Suppressor macrophage treated with lipopolysaccharide for 4 hours (primary cell): ENCODE measurements around the gene ENTPD2.
"Not testable (repeated sequence)": the region's sequence is repeated elsewhere in the genome, so short reads cannot be mapped to it uniquely, and the experiment has no call there.

Experiments used
- DNase-seq: peaks from one replicate; pipeline ENCODE4 v3.0.0-alpha.2; 2020

The ENTPD2 gene

DNA sequence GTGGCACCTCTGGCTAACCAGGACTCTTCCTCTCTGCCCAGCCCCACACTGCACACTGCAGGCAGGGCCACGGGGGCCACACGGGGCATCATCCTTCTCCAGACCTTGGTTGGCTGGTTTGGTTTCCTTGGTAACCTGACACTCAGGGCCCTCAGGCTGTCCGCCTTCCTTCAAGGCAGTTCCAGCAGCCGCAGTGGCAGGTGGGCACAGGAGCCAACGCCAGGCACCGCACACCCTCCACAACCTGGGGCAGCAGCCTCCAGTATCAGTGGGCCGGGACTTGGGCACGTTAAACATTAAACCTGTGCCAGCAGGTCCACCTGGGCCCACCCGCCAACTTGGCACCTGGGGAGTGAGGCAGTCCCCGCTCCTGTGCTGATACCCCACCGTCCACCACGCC lies 9.8 kb downstream of the ENTPD2 start:
- no peak for DNase-seq

DNA sequence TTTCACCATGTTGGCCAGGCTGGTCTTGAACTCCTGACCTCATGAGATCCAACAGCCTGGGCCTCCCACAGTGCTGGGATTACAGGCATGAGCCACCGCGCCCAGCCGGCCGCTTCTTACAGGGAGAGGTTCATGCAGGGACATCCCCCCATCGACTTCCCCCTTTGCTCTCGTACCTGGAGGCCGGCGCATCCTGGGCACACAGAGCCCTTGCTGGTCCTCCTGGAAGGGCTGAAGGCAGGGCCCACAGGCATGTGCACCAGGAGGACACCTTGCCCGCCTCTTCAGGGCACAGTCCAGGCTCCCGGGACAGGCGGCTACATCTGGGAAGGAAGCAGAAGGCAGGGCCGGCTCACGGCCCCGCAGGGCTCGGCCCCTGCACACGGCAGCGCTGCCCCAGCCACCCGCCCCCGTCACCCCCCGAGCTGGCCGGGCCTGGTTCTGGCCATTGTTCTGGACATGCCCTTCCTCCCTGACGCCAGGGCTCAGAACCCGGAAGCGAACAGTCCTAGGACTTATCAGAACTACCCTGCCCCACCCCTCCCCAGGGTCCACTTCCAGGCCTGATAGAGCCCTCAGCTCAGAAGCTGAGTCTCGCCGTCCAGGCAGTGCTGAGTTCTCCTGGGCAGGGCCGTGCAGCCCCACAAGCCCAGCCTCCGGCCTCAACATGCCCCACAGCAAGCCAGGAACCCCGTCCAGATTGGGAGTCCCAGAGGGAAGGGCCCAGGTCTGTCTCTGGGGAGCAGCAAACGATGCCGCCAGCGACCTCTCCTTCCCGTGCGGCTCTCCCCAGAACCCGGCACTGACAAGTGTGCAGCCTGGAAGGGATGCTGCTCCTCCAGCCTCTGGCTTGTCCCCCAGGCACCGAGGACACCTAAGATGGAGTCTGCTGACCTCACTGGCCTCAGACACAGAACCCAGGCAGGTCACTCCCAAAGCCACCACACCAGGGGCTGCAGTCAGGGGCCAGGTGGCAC lies 10.8 kb downstream of the ENTPD2 start:
- no peak for DNase-seq

DNA sequence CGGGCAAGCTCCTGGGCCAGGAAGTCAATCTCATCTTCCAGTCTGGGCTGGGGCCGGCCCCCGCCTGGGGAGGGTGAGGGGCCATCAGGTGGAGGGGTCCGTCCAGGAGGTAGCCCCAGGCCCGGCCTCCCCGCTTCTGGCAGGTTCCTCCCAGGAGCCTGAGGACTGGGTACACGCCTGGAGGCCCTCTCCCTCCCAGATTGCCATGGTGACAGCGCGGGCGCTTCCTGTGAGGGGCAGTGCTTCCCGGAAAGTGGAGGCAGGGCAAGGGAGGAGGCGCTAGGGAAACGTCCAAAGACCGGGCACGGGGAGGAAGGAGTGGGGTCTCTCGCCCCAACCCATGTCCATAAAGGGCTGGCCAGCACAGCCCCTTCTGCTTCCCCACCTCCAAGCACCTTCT lies 12.7 kb downstream of the ENTPD2 start:
- DNase-seq = no peak

DNA sequence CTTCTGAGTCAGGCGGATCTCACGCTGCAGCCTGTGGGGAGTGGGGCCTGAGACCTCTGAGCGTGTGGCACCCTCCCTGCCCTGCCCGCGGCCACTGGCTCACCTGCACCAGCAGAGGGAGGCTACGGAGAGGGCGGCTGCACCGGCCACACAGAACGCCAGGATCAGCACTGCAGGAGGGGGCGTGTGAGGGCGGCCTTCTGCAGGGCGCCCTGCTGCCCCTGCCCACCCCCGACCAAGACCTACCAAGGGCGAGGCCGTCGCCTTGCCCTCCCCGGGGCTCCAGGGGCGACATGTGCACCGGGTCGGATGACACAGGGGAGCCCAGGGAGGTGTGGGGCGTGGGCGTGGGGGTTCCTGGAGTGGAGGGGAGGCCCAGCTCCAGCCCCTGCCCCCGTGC lies 13.3 kb downstream of the ENTPD2 start:
- DNase-seq = no peak

DNA sequence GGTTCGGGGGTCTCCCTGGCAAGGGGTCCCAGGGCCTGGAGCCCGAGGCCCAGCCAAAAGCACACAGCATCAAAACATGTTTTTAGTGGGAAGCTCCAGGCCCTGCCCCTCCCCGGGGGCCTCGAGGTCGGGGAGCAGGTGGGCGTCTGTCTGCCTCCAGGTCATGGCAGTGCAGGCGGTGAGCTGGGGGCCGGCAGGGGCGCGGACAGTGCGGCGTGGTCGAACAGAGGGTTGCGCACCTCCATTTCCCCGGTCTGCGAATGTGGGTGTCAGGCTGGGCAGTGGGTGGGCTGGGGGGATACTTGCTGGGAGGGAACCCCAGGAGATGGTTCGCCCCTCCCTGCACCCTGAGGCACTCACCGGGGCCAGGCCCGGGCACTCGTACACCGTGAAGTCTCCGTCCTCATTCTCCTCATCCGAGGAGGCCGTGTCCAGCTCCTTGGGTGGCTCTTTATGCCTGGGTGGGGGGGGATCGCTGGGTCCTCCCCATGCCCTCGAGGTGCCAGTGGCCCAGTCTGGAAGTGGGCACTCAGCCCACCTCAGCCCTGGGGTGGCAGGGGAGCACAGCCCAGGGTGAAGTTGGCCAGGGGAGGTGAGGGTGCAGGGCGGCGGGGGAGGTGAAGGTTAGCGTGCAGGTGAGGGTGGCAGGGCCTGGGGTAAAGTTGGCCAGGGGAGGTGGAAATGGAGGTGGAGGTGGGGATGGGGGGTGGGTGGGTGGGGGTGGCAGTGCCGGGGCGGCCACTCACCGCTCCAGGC lies 14.1 kb downstream of the ENTPD2 start:
- DNase-seq = no peak

DNA sequence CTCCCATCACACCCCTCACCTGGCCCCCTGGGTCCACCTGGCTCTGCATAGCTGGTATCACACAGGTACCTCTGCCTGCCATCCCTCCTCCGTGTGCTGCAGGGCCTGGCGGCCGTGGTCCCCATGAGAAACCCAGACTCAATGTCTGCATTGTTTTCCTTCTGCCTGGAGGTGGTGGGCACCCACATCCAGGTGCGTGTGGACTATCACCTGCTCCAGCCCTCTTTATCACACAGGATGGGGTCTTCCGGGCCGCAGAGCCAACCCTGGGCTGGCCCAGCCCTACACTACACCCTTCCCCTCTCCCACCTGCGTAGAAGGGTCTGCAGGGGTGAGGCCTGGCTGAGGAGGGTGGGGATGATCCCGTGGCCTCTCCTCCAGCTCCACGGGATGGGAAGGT lies 14.9 kb downstream of the ENTPD2 start:
- DNase-seq = no peak

DNA sequence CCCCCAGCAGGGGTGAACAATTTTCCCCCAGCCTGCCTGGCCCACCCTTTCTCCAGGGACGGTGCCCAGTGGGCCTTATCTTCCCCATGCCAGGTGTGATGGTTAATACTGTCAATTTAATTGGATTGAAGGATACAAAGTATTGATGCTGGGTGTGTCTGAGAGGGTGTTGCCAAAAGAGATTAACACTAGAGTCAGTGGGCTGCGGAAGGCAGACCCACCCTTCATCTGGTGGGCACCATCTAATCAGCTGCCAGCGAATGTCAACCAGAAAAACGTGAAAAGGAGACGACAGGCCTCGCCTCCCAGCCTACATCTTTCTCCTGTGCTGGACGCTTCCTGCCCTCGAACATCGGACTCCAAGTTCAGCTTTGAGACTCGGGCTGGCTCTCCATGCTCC lies 16.4 kb downstream of the ENTPD2 start:
- no peak for DNase-seq

DNA sequence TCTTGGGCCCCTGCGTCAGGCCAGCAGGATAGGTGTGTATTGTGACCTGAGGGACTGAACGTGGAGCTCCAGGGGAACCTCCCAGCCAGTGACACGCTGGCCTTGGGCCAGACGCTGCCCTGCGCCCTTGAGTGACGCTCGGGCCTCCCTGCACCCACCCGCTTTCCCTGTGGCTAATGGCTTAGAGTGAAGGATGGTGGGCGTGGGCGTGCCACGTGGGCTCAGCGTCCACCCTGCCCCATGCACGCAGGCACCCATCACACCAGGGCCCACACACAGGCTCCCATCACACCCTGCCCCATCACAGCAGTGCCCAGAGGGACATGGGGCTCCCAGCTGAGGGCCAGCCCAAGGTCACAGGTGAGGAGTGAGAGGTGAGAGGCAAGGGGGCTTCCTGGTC lies 16.8 kb downstream of the ENTPD2 start:
- DNase-seq = no peak

DNA sequence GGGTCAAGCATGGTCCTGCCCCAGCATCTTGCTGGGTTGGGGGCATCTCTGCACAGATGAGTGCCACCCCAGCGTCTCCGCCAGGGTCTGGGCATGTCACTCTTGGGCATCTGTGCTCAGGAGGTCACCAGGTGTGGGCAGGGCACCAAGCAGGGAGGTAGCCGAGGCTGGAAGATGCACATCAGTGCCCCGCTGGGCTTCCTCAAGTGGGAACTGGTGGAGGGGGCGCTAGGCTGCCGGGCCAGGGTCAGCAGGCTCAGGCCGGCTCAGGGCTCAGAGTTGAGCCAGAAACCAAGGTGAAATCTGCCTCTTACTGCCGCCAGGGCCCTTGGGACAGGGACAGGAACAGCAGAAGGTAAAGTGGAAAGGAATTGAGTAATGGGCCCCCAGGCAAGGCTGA lies 17.9 kb downstream of the ENTPD2 start:
- DNase-seq = no peak

DNA sequence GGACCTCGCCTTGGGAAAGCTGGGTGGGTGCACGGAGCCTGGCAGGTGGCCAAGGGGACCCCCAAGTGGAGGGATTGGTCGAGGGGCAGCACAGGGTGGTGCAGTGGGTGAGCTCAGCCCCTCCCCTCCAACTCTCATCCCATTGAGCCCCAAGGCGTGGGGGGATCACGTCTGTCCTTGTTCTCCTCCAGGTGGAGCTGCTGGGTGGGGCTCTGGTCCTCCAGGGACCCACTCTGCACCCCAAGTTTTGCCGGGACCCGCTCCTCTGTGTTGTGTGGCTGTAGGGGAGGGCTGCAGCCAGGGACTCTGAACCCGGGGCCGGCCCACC lies 18.4 kb downstream of the ENTPD2 start:
- DNase-seq = no peak

DNA sequence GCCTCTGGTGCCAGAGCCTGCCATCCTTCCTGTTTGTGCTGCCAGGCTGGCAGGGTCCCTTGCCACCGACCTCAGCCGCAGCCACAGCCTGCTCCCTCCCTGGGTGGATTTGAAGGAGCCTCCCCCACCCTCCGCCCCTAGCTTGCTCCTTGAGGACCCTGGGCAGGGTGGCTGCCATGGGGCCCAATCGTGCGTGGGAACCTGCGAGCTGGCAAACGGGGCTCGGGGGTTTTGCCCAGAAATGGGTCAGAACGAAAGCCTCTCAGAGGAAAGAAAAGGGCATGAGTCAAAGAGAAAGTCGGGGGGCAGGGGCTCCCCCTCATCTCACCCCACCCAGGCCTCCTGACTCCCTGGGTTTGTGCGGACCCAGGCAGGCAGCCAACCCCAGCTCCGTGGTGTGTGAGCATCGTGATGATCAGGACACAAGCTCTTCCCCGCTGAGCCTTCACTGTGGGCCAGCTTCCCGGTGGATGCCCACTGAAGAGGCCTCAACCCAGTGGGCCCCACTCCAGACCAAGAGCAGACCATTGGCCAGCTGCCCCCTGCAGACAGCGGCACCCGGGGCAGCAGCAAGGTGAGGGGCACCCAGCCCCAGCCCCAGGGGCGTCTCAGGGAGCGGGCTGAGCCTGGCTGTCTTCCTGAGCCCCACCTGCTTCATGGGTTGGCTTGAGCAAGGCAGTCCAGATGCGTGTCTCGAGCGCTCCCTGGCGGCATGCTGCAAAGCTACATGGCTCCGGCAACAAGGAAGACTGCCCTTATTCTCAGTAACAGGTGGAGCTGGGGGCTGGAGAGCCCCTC lies 19.0 kb downstream of the ENTPD2 start:
- DNase-seq = peak; percentile 89

DNA sequence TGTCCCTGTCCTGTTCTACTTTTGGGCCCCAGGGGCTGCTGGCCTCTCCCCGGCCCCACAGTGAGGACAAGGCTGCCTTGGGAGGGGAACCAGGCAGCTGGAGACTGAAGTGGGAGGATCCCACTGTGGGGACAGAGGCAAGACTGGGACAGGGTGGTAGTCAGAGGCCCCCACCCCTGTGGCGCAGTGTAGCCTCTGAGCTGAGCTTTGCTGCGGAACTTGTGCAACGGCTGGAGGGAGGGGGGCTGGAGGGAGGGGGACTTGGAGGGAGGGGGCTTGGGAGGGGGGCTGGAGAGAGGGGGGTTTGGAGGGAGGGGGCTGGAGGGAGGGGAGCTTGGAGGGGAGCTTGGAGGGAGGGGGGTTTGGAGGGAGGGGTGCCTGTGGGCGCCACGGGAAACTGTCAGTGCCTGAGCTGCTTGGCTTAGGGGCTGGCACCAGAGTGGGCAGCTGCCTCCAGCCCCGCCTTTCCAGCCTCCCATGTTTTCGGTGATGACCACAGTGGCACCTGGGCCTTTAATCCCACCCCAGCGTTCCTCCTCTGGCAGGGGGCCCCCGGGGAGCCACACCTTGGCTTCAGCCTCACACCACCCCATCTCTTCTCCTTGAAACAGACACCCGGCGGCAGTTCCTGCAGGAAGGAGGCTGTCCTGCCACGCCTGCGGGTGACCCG lies 19.7 kb downstream of the ENTPD2 start:
- DNase-seq = peak; percentile 58

DNA sequence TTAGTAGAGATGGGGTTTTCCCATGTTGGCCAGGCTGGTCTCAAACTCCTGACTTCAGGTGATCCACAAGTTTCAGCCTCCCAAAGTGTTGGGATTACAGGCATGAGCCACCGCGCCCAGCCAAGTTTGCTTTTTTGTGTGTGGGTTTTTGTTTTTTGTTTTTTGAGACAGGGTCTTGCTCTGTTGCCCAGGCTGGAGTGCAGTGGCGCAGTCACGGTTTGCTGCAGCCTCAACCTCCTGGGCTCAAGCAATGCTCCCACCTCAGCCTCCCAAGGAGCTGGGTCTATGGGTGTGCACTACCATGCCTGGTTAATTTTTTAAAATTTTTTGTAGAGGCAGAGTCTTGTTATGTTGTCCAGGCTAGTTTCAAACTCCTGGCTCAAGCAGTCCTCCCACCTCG lies 20.4 kb downstream of the ENTPD2 start:
- not testable (repeated sequence) for DNase-seq

DNA sequence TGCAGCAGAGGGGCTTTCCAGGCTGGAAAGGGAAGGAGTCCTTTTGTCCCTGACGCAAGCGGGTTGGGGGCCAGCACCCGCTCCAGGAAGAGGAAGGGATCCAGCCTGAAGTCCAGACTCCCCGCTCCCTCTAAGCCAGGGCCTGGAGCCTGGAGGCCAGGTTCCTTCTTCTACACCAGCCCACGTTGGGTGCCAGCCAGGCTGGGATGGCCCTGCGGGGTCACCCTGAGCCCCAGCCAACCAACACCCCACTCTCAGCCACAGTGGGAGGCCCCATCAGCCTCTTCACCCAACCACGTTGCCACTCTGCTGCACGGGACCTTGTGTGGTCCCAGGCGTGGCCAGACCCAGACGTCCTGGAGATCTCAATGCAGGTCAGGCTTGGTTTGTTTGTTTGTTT lies 21.0 kb downstream of the ENTPD2 start:
- peak; percentile 85 for DNase-seq

DNA sequence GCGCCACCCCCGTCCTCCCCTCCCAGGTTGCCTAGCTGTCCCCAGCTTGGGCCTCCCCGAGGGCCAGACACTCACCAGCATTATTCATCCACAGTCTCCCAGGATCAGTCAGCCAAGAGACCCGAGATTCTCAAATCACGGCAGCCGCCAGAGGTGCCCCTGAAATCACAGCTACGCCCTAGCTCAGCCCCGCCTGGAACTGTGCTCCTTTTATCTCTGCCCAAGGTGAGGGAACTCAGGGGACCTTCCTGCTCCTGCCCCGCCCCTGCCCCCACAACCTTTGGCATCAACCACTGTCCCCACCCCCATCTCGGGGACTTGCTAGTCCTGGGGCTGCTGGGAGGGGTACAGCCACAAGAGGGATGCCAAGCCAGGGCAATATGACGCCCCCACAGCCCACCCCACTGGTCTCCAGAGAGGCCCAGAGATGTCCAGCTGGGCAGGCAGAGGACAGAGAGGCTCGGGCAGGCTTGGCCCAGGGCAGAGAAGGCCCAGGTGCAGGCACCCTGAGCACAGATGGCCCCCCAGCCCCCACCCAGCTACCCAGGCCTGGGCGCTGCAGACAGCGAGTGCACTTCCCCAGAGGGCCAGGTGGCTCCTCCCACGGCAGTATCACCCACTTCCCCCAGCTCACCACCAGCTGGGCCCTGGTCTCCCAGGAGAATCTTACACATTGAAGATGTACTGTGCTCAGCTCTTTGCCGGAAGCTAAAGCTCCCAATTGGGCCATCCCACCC lies 21.8 kb downstream of the ENTPD2 start, which contains the start of gene FUT7:
Gene FUT7, minus strand, starts transcription at position 185 of the 737 bp plus-strand sequence. Its CDS starts 97 bp downstream, at position 88.
- DNase-seq = no peak

DNA sequence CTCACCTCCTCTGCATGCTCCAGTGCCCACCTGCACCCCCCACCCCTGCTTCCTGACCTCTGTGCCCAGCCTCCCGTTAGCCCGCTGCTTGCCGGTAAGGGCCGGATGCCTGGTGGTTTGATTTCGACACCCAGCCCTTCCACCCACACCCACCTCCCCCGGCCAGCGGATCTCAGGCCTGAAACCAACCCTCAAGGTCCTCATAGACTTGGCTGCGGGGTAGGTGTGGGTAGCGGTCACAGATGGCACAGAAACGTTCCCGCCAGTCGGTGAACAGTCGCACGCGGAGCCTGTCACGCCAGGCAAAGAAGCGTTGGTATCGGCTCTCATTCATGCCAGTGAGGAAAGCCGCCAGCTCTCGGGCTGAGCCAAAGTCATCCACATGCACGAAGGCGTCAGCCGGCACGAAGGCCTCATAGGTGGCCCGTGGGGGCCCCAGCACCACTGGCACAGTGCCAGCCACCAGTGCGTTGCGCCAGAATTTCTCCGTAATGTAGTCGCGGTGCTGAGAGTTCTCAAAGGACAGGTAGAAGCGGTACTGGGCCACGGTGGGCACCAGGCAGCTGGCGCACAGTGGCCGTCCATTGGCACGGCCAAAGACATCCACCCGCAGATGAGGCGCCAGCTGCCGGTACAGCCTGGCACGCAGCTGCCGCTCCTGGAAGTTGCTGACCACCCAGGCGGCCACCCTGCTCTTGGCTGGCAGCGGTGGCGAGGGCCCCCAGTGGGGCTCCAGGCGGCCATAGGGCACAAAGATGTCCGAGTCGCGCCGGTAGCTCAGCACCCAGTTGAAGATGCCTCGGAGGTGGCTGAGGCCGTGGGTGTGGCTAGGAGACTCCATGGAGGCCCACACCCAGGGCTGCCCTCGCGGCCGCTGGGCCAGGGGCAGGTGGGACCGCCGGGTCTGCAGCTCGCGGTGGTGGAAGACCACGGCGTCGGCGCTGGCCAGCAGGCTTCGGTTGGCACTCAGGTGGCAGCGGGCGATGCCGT lies 23.0 kb downstream of the ENTPD2 start:
- peak; percentile 55 for DNase-seq

DNA sequence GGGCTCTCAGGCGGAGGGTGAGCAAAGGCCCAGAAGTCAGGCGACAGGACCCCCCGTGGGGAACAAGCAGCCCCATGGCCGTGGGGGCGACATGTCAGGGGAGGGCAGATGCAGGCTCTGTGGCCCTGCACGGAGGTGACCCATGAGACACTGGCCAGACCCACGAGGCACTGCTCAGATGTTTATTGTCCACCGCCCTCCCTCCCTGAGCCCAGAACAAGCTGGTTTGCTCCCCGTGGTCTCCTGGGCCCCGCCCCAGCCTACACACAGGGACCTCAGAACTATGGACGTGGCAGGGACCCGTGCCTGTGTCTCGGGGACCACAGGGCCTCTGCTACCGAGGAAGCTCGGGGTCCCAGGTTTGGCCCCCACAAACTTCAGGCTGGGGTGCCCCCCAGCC lies 23.9 kb downstream of the ENTPD2 start:
- no peak for DNase-seq

DNA sequence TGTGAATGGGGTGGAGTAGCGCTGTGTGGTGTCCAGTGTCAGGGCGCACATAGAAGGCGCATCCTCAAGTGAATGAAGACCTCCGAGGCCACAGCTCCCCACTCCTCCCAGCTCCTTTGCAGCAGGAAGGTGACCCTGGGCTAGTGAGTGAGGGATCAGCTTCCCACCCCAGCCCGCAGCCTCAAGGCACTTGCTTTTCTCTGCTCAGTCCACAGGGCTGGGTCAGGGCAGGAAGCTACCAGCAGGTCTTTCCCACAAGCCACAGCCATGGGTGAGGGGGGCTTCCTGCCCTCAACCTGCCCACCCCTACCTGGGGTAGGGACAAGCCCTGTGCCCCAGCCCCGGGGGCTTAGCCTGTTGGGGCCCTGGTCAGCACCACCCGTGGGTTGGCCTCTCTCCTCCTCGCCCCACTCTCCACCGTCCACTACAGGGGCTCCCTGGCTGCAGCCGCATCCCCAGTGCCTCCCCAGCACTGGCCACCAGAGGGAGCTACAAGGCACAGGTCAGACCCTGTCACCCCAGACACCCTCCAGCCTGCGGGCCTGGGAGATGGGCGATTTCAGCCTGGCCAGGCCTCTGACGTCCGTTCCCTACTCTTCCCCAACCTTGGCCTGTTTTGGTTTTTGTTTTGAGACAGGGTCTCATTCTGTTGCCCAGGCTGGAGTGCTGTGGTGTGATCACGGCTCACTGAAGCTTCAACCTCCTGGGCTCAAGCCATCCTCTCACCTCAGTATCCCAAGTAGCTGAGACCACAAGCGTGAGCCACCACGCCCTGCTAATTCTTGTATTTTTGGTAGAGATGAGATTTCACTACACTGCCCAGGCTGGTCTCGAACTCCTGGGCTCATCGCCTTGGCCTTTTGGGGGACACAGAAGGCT lies 24.6 kb downstream of the ENTPD2 start:
- DNase-seq = peak; percentile 87

DNA sequence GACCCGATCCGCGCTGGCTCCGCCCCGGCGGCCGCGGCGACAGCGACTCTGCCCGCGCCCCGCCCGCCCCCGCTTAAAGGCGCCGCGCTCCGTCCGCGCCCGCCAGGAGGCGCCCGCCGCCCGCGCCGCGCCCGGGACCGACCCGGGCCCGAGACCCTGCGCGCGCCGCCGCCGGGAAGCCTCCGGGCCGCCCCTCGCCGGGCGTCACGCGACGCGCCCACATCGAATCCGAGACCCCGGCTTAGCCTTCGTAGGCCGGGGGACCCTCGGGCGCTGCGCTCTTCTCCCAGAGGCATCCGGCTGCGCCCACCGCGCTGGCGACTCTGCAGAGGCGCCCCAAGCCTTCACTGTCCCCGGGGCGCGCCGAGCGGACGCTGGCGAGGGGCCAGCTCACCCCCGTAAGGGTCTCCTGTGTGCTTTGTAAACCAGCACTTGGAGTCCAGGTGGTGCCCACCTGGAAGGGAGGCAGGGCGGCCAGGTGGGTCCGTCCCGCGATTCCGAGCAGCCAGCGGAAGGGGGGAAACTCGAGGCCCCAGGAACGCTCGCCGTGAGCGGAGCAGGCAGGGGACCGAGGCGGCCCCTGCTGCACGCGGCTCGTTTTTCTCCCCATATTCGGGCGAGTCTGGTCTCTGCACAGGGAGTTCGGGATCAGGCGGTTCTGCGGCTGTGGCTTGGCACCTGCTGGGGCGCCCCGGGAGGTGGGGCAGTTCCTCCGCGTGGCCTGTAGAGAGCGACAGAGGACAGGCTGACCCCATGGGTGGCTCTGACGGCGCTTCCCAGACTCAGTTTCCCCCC lies 25.4 kb downstream of the ENTPD2 start:
- peak; percentile 78 for DNase-seq
